ENCODE measurements around the gene DARS1.

DARS1 gene

GRCh38 chr2:136024185-136024584 is 38.8 kb upstream of the DARS1 start:
- H3K9me3 ChIP-seq (replicated peaks; ENCODE audit: low read length): no peaks in the 10 kb centered on the region
- H3K4me1 ChIP-seq (ENCODE audit: control insufficient read depth, insufficient read depth, low read length): peaks cover 7% of the 10 kb centered on the region
- no peak overlapping the region for H3K4me2 ChIP-seq (ENCODE audit: low read length)
- H3K27me3 ChIP-seq (ENCODE audit: control insufficient read depth, insufficient read depth, low read length): no peaks in the 10 kb centered on the region
- no peaks in the 10 kb centered on the region for H3K36me3 ChIP-seq (ENCODE audit: insufficient read depth, low read length)
- H3K4me3 ChIP-seq (ENCODE audit: low read length): no peak overlapping the region
- H3K9ac ChIP-seq (ENCODE audit: low read depth, low read length): no peak overlapping the region

GRCh38 chr2:136023416-136023815 is 38.0 kb upstream of the DARS1 start:
- no peak overlapping the region for H3K9ac ChIP-seq (ENCODE audit: low read depth, low read length)
- no peak overlapping the region for H3K4me3 ChIP-seq (ENCODE audit: low read length)
- H3K4me1 ChIP-seq (ENCODE audit: control insufficient read depth, insufficient read depth, low read length): peaks cover 7% of the 10 kb centered on the region
- no peaks in the 10 kb centered on the region for H3K36me3 ChIP-seq (ENCODE audit: insufficient read depth, low read length)
- H3K27me3 ChIP-seq (ENCODE audit: control insufficient read depth, insufficient read depth, low read length): no peaks in the 10 kb centered on the region
- no peak overlapping the region for H3K4me2 ChIP-seq (ENCODE audit: low read length)
- H3K9me3 ChIP-seq (replicated peaks; ENCODE audit: low read length): no peaks in the 10 kb centered on the region

GRCh38 chr2:136022396-136023146 is 37.1 kb upstream of the DARS1 start:
- no peak overlapping the region for H3K4me3 ChIP-seq (ENCODE audit: low read length)
- no peak overlapping the region for H3K9ac ChIP-seq (ENCODE audit: low read depth, low read length)
- H3K36me3 ChIP-seq (ENCODE audit: insufficient read depth, low read length): no peaks in the 10 kb centered on the region
- no peaks in the 10 kb centered on the region for H3K27me3 ChIP-seq (ENCODE audit: control insufficient read depth, insufficient read depth, low read length)
- H3K9me3 ChIP-seq (replicated peaks; ENCODE audit: low read length): no peaks in the 10 kb centered on the region
- H3K4me1 ChIP-seq (ENCODE audit: control insufficient read depth, insufficient read depth, low read length): peaks cover 7% of the 10 kb centered on the region
- no peak overlapping the region for H3K4me2 ChIP-seq (ENCODE audit: low read length)

GRCh38 chr2:136021976-136022375 is 36.5 kb upstream of the DARS1 start:
- Histone ChIP-seq H3K9me3 (replicated peaks; ENCODE audit: low read length) (no peaks in the 10 kb centered on the region), H3K4me3 (ENCODE audit: low read length) (no peak overlapping the region), H3K9ac (ENCODE audit: low read depth, low read length) (no peak overlapping the region), H3K4me2 (ENCODE audit: low read length) (no peak overlapping the region), H3K4me1 (ENCODE audit: control insufficient read depth, insufficient read depth, low read length) (peaks cover 7% of the 10 kb centered on the region), H3K27me3 (ENCODE audit: control insufficient read depth, insufficient read depth, low read length) (no peaks in the 10 kb centered on the region), H3K36me3 (ENCODE audit: insufficient read depth, low read length) (no peaks in the 10 kb centered on the region)

- Histone ChIP-seq H3K27me3 (ENCODE audit: control insufficient read depth, insufficient read depth, low read length) (peaks cover 3% of the 10 kb centered on the region), H3K9ac (ENCODE audit: low read depth, low read length) (no peak overlapping the region), H3K4me2 (ENCODE audit: low read length) (no peak overlapping the region), H3K9me3 (replicated peaks; ENCODE audit: low read length) (no peaks in the 10 kb centered on the region), H3K36me3 (ENCODE audit: insufficient read depth, low read length) (no peaks in the 10 kb centered on the region), H3K4me1 (ENCODE audit: control insufficient read depth, insufficient read depth, low read length) (peaks cover 7% of the 10 kb centered on the region), H3K4me3 (ENCODE audit: low read length) (no peak overlapping the region)
Observed at GRCh38 chr2:136021406-136021805, 36.0 kb upstream of the DARS1 start.

- Histone ChIP-seq H3K4me3 (ENCODE audit: low read length) (no peak overlapping the region), H3K36me3 (ENCODE audit: insufficient read depth, low read length) (no peaks in the 10 kb centered on the region), H3K4me1 (ENCODE audit: control insufficient read depth, insufficient read depth, low read length) (peaks cover 7% of the 10 kb centered on the region), H3K9ac (ENCODE audit: low read depth, low read length) (no peak overlapping the region), H3K4me2 (ENCODE audit: low read length) (no peak overlapping the region), H3K27me3 (ENCODE audit: control insufficient read depth, insufficient read depth, low read length) (peaks cover 5% of the 10 kb centered on the region), H3K9me3 (replicated peaks; ENCODE audit: low read length) (no peaks in the 10 kb centered on the region)
Observed at GRCh38 chr2:136020831-136021230, 35.4 kb upstream of the DARS1 start.

GRCh38 chr2:136019825-136020224 is 34.4 kb upstream of the DARS1 start:
- Histone ChIP-seq H3K36me3 (ENCODE audit: insufficient read depth, low read length) (no peaks in the 10 kb centered on the region), H3K4me1 (ENCODE audit: control insufficient read depth, insufficient read depth, low read length) (no peaks in the 10 kb centered on the region), H3K9me3 (replicated peaks; ENCODE audit: low read length) (no peaks in the 10 kb centered on the region), H3K9ac (ENCODE audit: low read depth, low read length) (no peak overlapping the region), H3K4me2 (ENCODE audit: low read length) (no peak overlapping the region), H3K27me3 (ENCODE audit: control insufficient read depth, insufficient read depth, low read length) (peaks cover 9% of the 10 kb centered on the region), H3K4me3 (ENCODE audit: low read length) (no peak overlapping the region)

GRCh38 chr2:136019306-136019705 is 33.9 kb upstream of the DARS1 start:
- H3K9me3 ChIP-seq (replicated peaks; ENCODE audit: low read length): no peaks in the 10 kb centered on the region
- H3K27me3 ChIP-seq (ENCODE audit: control insufficient read depth, insufficient read depth, low read length): peaks cover 9% of the 10 kb centered on the region
- no peak overlapping the region for H3K4me3 ChIP-seq (ENCODE audit: low read length)
- H3K4me1 ChIP-seq (ENCODE audit: control insufficient read depth, insufficient read depth, low read length): no peaks in the 10 kb centered on the region
- H3K9ac ChIP-seq (ENCODE audit: low read depth, low read length): no peak overlapping the region
- no peak overlapping the region for H3K4me2 ChIP-seq (ENCODE audit: low read length)
- no peaks in the 10 kb centered on the region for H3K36me3 ChIP-seq (ENCODE audit: insufficient read depth, low read length)

- Histone ChIP-seq H3K4me1 (ENCODE audit: control insufficient read depth, insufficient read depth, low read length) (no peaks in the 10 kb centered on the region), H3K27me3 (ENCODE audit: control insufficient read depth, insufficient read depth, low read length) (peaks cover 15% of the 10 kb centered on the region), H3K9me3 (replicated peaks; ENCODE audit: low read length) (no peaks in the 10 kb centered on the region), H3K4me3 (ENCODE audit: low read length) (no peak overlapping the region), H3K36me3 (ENCODE audit: insufficient read depth, low read length) (no peaks in the 10 kb centered on the region), H3K4me2 (ENCODE audit: low read length) (no peak overlapping the region), H3K9ac (ENCODE audit: low read depth, low read length) (no peak overlapping the region)
Observed at GRCh38 chr2:136017786-136018185, 32.4 kb upstream of the DARS1 start.

- Histone ChIP-seq H3K9ac (ENCODE audit: low read depth, low read length) (no peak overlapping the region), H3K27me3 (ENCODE audit: control insufficient read depth, insufficient read depth, low read length) (peaks cover 15% of the 10 kb centered on the region), H3K4me3 (ENCODE audit: low read length) (no peak overlapping the region), H3K4me1 (ENCODE audit: control insufficient read depth, insufficient read depth, low read length) (no peaks in the 10 kb centered on the region), H3K9me3 (replicated peaks; ENCODE audit: low read length) (no peaks in the 10 kb centered on the region), H3K36me3 (ENCODE audit: insufficient read depth, low read length) (no peaks in the 10 kb centered on the region), H3K4me2 (ENCODE audit: low read length) (no peak overlapping the region)
Observed at GRCh38 chr2:136016836-136017235, 31.4 kb upstream of the DARS1 start.

GRCh38 chr2:136016427-136016826 is 31.0 kb upstream of the DARS1 start:
- Histone ChIP-seq H3K4me3 (ENCODE audit: low read length) (no peak overlapping the region), H3K9ac (ENCODE audit: low read depth, low read length) (no peak overlapping the region), H3K4me1 (ENCODE audit: control insufficient read depth, insufficient read depth, low read length) (no peaks in the 10 kb centered on the region)

GRCh38 chr2:136015699-136016098 is 30.3 kb upstream of the DARS1 start:
- Histone ChIP-seq H3K9me3 (replicated peaks; ENCODE audit: low read length) (no peaks in the 10 kb centered on the region), H3K36me3 (ENCODE audit: insufficient read depth, low read length) (no peaks in the 10 kb centered on the region), H3K9ac (ENCODE audit: low read depth, low read length) (no peak overlapping the region), H3K27me3 (ENCODE audit: control insufficient read depth, insufficient read depth, low read length) (peaks cover 15% of the 10 kb centered on the region), H3K4me3 (ENCODE audit: low read length) (no peak overlapping the region), H3K4me1 (ENCODE audit: control insufficient read depth, insufficient read depth, low read length) (no peaks in the 10 kb centered on the region), H3K4me2 (ENCODE audit: low read length) (no peak overlapping the region)

More at GRCh38 chr2:136016427-136016826, 31.0 kb upstream of the DARS1 start:
- no peaks in the 10 kb centered on the region for H3K36me3 ChIP-seq (ENCODE audit: insufficient read depth, low read length)
- no peak overlapping the region for H3K4me2 ChIP-seq (ENCODE audit: low read length)
- no peaks in the 10 kb centered on the region for H3K9me3 ChIP-seq (replicated peaks; ENCODE audit: low read length)
- H3K27me3 ChIP-seq (ENCODE audit: control insufficient read depth, insufficient read depth, low read length): peaks cover 15% of the 10 kb centered on the region
